Stimulated activated CD8-positive, alpha-beta memory T cell treated with anti-CD3 and anti-CD28 coated beads, Interleukin-7, amount 100 ng/mL, for 1 hour (primary cell): Measurements from ENCODE around the gene ODF2.
"Not testable (repeated sequence)": the region's sequence is repeated elsewhere in the genome, so short reads cannot be mapped to it uniquely, and the experiment has no call there.

Experiments
- DNase-seq, 2 donors: peaks; one replicate each; pipeline ENCODE4 v3.0.0-alpha.2; 2020; ENCODE audit warnings: low read depth in 2 of 2

ODF2 gene

DNA sequence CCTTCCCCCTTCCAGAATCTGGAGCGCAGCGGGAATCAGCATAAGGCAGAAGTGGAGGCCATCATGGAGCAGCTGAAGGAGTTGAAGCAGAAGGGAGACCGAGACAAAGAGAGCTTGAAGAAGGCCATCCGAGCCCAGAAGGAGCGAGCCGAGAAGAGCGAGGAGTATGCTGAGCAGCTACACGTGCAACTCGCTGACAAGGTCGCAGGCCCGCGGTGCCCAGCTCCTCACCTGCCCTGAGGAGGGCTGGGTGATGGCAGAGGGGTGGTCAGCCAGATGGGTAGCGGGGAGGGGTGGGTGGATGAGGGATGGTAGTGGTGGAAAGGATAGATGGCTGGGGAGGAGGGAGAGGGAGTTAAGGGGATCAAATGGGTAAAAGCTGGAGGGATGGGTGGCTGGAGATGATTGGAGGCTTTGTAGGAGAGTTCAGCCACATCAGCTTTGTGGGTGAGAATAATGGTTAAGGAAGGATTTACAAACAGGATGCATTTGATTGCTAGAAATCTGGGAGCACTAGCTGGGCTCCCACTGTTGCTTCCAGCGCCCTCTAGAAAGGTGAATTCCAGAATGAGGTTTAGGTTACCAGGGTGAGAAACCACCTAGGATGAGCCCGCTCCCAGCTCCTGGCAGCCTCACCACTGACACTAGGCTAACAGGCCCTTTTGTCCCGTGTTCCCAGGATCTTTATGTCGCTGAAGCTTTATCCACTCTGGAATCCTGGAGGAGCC is 29.0 kb downstream of the ODF2 start:
- no peak for DNase-seq

DNA sequence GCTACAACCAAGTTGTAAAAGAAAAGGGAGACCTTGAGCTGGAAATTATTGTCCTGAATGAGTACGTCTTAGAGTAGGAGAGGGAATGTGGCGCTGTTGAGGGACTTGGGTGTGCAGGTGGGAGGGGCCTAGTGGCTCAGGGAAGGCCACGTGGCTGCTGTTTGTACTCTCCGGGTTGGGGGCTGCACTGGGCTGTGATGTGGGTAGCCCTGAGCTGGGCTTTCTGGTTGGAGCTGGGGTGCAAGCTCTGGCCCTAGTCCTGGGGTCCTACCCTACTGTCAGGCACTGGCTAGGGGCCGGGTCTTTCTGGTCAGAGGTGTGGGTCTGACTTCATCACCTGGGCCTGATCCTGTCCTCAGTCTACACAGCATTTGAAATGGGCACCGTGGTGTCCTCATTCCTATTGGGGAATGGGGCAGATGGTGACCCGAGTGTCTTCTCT is 29.6 kb downstream of the ODF2 start:
- no peak for DNase-seq

GRCh38 chr9:128486201-128486600 is 30.4 kb downstream of the ODF2 start:
- DNase-seq: no peak

GRCh38 chr9:128493424-128493823 is 37.6 kb downstream of the ODF2 start:
- no peak for DNase-seq

DNA sequence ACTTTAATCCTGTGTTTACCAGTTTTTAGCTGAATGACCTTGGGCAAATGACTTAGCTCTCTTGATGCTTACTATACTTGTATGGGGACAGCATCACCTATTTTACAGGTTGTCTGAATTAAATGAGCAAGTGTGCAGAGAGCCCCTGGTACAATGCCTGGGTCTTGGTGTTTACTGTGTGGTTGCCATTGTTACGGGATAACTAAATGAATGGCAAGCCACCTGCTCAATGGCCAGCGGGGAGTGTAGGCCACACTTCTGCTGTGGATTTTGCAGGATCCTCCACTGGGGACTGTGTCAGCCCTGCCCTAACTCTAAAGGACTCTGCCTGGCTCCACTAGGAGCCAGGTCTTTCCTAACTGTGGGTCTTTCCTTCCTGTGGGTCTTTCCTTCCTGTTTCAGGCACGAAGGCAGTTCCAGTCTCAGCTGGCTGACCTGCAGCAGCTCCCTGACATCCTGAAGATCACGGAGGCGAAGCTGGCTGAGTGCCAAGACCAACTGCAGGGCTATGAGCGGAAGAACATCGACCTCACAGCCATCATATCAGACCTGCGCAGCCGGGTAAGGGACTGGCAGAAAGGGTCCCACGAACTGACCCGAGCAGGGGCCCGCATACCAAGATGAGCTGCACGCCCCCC is 38.4 kb downstream of the ODF2 start:
- DNase-seq: no peak

DNA sequence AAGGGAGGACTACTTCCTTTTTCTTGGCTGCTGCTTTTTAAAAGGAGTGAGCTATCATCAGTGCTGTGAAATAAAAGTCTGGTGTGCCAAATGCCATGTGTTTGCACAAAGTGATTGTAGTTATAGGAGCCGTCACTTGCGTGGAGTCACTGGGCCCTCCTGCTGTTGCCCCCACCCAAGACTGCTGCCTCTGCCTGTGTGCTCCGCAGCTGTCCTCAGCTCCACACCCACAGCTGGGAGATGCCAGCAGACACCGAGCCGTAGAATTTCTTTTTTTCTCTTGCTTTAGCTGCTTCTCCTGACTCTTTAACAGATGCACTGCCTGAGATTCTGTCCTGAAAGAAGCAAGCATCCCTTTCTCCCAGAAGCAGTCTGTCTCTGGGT is 38.9 kb downstream of the ODF2 start:
- DNase-seq: no peak

GRCh38 chr9:128495296-128495695 is 39.5 kb downstream of the ODF2 start:
- no peak for DNase-seq

DNA sequence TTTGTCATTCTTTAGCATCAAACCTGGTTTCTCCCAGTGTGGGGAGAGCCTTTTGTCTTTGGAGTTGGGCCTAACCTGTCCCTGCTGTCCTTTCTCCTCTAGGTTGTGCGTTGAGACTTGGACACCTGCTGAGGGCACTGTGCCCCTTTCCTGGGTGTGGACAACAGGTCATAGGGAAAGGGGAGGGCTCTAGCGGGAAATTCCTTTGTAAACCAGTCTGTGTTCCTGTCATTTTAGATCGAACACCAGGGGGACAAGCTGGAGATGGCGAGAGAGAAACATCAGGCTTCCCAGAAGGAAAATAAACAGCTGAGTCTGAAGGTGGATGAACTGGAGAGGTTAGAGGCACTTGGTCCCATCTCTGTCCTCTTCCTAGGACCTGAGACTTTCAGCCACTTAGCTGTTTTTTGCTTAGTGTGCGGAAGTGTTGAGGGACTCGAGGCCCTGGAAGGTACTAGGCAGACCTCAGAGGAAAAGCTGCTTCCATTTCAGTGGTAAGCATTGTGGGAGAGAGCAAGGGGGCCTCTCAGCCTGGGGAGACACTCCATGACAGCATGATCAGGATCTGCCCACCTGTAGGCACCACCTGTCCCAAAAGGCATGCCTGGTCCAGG is 40.1 kb downstream of the ODF2 start:
- DNase-seq: no peak

DNA sequence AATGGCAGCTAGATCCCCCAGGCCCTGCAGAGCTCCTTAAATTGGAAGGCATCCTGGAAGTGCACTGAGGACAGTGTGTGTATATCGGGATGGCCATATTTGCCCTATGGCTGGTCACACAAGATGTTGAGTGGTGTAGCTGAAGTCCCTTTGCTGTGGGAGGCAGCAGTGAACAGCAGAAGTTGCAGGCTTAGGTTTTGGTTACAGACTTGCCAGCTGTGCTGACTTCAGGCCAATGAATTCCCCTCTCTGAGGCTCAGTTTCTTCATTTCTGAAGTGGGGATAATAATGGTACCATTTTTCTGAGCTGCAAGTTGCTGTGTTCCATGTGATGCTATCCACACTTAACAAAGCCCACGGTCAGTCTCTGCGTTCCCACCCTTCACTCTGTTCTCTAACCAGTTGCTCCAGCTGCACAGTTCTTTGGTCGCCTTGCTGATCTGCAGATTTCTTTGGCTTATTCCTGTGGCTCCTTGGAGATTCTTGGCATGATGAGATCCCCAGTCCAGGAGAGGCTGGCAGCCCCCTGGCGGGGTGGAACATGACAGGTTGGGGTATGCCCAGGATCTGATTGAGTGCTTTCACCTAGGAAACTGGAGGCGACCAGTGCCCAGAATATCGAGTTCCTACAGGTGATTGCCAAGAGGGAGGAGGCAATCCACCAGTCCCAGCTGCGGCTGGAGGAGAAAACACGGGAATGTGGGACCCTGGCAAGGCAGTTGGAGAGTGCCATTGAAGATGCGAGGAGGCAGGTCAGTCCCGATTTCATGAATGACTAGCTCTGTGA is 42.2 kb downstream of the ODF2 start:
- DNase-seq: no peak

DNA sequence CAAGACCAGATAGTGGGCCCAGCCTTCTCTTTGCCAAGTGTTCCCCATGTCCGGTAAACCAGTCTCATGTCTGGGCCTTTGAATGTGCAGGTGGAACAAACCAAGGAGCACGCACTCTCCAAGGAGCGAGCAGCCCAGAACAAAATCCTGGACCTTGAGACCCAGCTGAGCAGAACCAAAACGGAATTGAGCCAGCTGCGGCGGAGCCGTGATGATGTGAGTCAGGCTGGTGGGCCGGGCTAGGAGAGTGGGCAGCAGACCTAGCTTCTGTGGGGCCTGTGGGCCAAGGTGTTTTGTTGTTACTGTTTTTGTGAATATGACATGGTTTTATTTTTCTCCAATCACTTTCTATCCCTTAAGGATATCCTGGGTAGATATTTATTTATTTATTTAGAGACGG is 43.1 kb downstream of the ODF2 start:
- no peak for DNase-seq

GRCh38 chr9:128499920-128500319 is 44.1 kb downstream of the ODF2 start:
- no peak for DNase-seq

DNA sequence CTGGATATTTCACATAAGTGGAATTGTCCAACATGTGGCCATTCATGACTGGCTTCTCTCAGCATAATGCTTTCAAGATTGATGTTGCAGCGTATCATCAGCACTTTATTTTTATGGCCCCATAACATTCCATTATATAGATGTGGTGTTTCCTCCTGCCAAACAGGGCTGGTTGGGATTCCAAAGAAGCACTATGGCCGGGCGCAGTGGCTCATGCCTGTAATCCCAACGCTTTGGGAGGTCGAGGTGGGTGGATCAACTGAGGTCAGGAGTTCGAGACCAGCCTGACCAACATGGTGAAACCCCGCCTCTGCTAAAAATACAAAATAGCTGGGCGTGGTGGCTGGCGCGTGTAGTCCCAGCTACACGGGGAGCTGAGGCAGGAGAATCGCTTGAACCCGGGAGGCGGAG is 47.6 kb downstream of the ODF2 start:
- DNase-seq: not testable (repeated sequence)

GRCh38 chr9:128503870-128504269 is 48.1 kb downstream of the ODF2 start:
- no peak for DNase-seq

- peak; percentile 94 to 95 for DNase-seq
Observed at GRCh38 chr9:128504485-128505413, 48.9 kb downstream of the ODF2 start, which contains the start of gene GLE1. Gene GLE1 (plus strand): TSS chr9:128504719. CDS start chr9:128504806, 87 bp downstream.

DNA sequence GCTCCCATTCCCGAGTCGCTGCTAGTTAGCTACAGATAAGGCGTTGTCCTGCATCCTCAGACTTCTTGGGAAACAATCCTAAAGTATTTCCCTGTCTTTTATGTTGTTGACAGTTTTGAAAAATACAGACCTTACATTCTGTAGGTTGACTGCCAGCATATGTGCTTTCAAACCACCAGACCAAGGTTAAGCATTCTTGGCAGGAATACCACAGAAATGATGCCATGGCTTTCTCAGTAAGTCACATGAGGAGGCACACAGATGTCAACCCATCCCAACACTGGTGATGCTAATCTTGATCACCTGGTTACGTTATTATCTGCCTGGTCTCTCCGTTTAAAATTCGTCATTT is 49.6 kb downstream of the ODF2 start:
- DNase-seq: no peak

- not testable (repeated sequence) for DNase-seq
Observed at GRCh38 chr9:128505906-128506305, 50.1 kb downstream of the ODF2 start.

- no peak for DNase-seq
Observed at GRCh38 chr9:128512820-128513219, 57.0 kb downstream of the ODF2 start.

- no peak for DNase-seq
Observed at GRCh38 chr9:128521956-128522355, 66.2 kb downstream of the ODF2 start.

DNA sequence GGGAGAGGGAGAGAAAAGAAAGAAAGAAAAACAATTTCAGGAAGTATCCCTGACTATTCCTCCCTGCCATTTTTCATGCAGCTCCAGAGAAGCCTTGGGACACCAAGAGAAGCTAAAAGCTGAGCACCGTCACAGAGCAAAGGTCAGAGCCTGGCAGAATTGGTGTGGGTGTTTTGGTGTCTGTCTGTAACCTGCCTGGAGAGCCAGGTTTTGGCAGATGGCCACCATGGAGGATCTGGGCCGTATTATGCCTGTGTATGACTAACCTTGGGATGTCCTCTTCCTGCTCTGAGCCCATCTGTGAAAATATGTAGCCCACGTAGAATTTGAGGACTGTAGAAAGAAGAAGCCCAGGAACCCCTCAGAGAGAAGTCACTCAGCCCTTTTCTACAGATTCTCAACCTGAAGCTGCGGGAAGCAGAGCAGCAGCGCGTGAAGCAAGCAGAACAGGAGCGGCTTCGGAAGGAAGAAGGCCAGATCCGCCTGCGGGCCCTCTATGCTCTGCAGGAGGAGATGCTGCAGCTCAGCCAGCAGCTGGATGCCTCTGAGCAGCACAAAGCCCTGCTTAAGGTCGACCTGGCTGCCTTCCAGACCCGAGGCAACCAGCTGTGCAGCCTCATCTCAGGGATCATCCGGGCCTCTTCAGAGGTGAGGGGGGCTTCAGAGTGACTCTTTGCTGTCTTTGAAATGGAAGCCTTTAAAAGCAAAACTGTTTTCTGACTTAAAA is 67.6 kb downstream of the ODF2 start:
- no peak for DNase-seq

DNA sequence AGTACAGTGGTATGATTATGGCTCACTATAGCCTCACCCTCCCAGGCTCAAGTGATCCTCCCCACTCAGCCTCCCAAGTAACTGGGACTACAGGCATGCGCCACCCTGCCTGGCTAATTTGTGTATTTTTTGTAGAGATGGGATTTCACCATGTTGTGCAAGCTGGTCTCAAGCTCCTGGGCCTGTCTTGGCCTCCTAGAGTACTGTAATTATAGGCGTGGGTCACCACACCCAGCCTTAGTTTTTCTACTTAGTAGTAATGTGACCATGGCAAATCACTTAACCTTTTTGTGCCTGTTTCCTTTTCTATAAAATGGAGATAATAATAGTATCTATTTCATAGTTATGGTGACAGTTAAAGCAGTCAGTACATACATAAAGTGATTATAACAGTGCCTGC is 70.9 kb downstream of the ODF2 start:
- no peak for DNase-seq
